ENCODE measurements around the gene SLC25A33.
A peak's percentile ranks its signal among the peaks of the same experiment; 100 is the strongest.

GRCh38 chr1:9588551-9589143 is 49.4 kb downstream of the SLC25A33 start, which contains the start of gene TMEM201:
- peak; percentile 69 to 96 (median 88) for TF ChIP-seq CTCF (IDR thresholded peaks at IDR 0.05 in 4 of 5, conservative IDR thresholded peaks at IDR 0.05 in 1 of 5)
- peak; percentile 87 to 92 for TF ChIP-seq POLR2A (IDR thresholded peaks at IDR 0.05)
